Trophoblast cell (in vitro differentiated cells and primary cell): ENCODE data around the gene TMED3.
"Not testable (repeated sequence)": the region's sequence is repeated elsewhere in the genome, so short reads cannot be mapped to it uniquely, and the experiment has no call there.

Experiments used
- DNase-seq, 2 donors: peaks; one replicate each; pipeline ENCODE4 v3.0.0-alpha.2; 2016
- H2AFZ ChIP-seq: 2 replicates; pipeline ENCODE4 v1.6.1; 2013; ENCODE audit warnings: low read length, moderate library complexity, mild to moderate bottlenecking; ENCODE audit not compliant: insufficient read depth, poor library complexity
- H2AK5ac ChIP-seq: 2 replicates; pipeline ENCODE4 v1.6.1; 2013; ENCODE audit warnings: mild to moderate bottlenecking, low read length
- H2BK120ac ChIP-seq: 2 replicates; pipeline ENCODE4 v1.6.1; 2013; ENCODE audit warnings: low read length, mild to moderate bottlenecking, moderate library complexity; ENCODE audit not compliant: insufficient read depth, poor library complexity
- H2BK12ac ChIP-seq: 2 replicates; pipeline ENCODE4 v1.6.1; 2013; ENCODE audit warnings: mild to moderate bottlenecking, low read length, moderate library complexity
- H2BK5ac ChIP-seq: 2 replicates; pipeline ENCODE4 v1.6.1; 2013; ENCODE audit warnings: low read length, low read depth, moderate library complexity, mild to moderate bottlenecking; ENCODE audit not compliant: poor library complexity
- H3K14ac ChIP-seq: 2 replicates; pipeline ENCODE4 v1.6.1; 2013; ENCODE audit warnings: mild to moderate bottlenecking, low read length
- H3K18ac ChIP-seq: 2 replicates; pipeline ENCODE4 v1.6.1; 2013; ENCODE audit warnings: mild to moderate bottlenecking, low read length
- H3K23ac ChIP-seq: 2 replicates; pipeline ENCODE4 v1.6.1; 2013; ENCODE audit warnings: low read length
- H3K27ac ChIP-seq: 2 replicates; pipeline ENCODE4 v1.5.1; 2013; ENCODE audit warnings: low read depth, mild to moderate bottlenecking, inconsistent platforms, low read length, moderate library complexity
- H3K27me3 ChIP-seq: 2 replicates; pipeline ENCODE4 v1.6.1; 2013; ENCODE audit warnings: inconsistent platforms, mild to moderate bottlenecking, low read length, moderate library complexity; ENCODE audit not compliant: insufficient read depth
- H3K36me3 ChIP-seq, 2 experiments: 1 replicate in 1 of 2; 2 replicates in 1 of 2; pipeline ENCODE4 v1.6.1; 2013; ENCODE audit warnings: low read length in 2 of 2, mild to moderate bottlenecking in 2 of 2, moderate library complexity in 1 of 2; ENCODE audit not compliant: insufficient read depth in 2 of 2, control insufficient read depth in 1 of 2
- H3K4ac ChIP-seq: 2 replicates; pipeline ENCODE4 v1.6.1; 2013; ENCODE audit warnings: low read depth, mild to moderate bottlenecking, low read length, moderate library complexity
- H3K4me1 ChIP-seq, 2 experiments: 1 replicate in 1 of 2; 2 replicates in 1 of 2; pipeline ENCODE4 v1.6.1; 2013; ENCODE audit warnings: low read length in 2 of 2, mild to moderate bottlenecking in 2 of 2, moderate library complexity in 1 of 2; ENCODE audit not compliant: insufficient read depth in 2 of 2, control insufficient read depth in 1 of 2
- H3K4me2 ChIP-seq: 2 replicates; pipeline ENCODE4 v1.6.1; 2013; ENCODE audit warnings: inconsistent platforms, mild to moderate bottlenecking, low read length, moderate library complexity
- H3K4me3 ChIP-seq: 2 replicates; pipeline ENCODE4 v1.5.1; 2013; ENCODE audit warnings: mild to moderate bottlenecking, low read depth, low read length, inconsistent platforms
- H3K79me1 ChIP-seq: one replicate; pipeline ENCODE4 v1.6.1; 2013; ENCODE audit warnings: low read length
- H3K79me2 ChIP-seq: 2 replicates; pipeline ENCODE4 v1.6.1; 2013; ENCODE audit warnings: low read length, mild to moderate bottlenecking; ENCODE audit not compliant: control insufficient read depth, insufficient read depth, poor library complexity
- H3K9ac ChIP-seq: 2 replicates; pipeline ENCODE4 v1.6.1; 2013; ENCODE audit warnings: mild to moderate bottlenecking, low read length
- H3K9me3 ChIP-seq: 2 replicates; pipeline ENCODE4 v1.6.1; 2013; ENCODE audit warnings: low read depth, mild to moderate bottlenecking, control low read depth, inconsistent platforms, low read length; ENCODE audit not compliant: insufficient read depth
- H4K12ac ChIP-seq: 2 replicates; pipeline ENCODE4 v1.6.1; 2013; ENCODE audit warnings: low read depth, mild to moderate bottlenecking, low read length, moderate library complexity
- H4K8ac ChIP-seq: 2 replicates; pipeline ENCODE4 v1.6.1; 2013; ENCODE audit warnings: low read depth, mild to moderate bottlenecking, low read length, moderate library complexity
- H4K91ac ChIP-seq: one replicate; pipeline ENCODE4 v1.6.1; 2013; ENCODE audit warnings: low read depth, mild to moderate bottlenecking, low read length, moderate library complexity
- WGBS: extraction: QIAGEN DNeasy Blood & Tissue Kit; methylation state at CpG from one replicate; pipeline ENCODE4 v1.1.7; 2013; ENCODE audit warnings: missing lambda C conversion rate; ENCODE audit not compliant: insufficient read length, insufficient coverage; ENCODE audit errors: extremely low coverage; 5-methylcytosine and 5-hydroxymethylcytosine counted together

TMED3 gene

DNA sequence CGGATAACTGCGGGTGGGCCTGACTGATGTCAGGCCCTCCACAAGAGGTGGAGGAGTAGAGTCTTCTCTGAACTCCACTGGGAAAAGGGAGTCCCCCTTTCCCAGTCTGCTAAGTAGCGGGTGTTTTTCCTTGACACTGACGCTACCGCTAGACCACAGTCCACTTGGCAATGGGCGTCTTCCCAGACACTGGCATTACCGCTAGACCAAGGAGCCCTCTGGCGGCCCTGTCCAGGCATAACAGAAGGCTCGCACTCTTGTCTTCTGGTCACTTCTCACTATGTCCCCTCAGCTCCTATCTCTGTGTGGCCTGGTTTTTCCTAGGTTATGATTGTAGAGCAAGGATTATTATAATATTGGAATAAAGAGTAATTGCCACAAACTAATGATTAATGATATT lies 9.1 kb downstream of the TMED3 start:
- H3K27me3 ChIP-seq, H4K12ac ChIP-seq, H2BK120ac ChIP-seq, H2BK5ac ChIP-seq, H3K18ac ChIP-seq, H2AK5ac ChIP-seq, H2BK12ac ChIP-seq, H3K4me2 ChIP-seq, DNase-seq, H4K8ac ChIP-seq, H3K4me3 ChIP-seq, H3K9ac ChIP-seq, H3K4ac ChIP-seq, H3K14ac ChIP-seq, H2AFZ ChIP-seq, H3K79me1 ChIP-seq, H3K79me2 ChIP-seq, H3K9me3 ChIP-seq, H3K27ac ChIP-seq, H4K91ac ChIP-seq, H3K23ac ChIP-seq: not testable (repeated sequence)
- no CpG with 5 or more reads among the region's 9 CpGs for WGBS
- Histone ChIP-seq H3K4me1 (peaks cover 8 to 14% of the 10 kb centered on the region in 2 experiments), H3K36me3 (peaks cover 44 to 63% of the 10 kb centered on the region in 2 experiments)

DNA sequence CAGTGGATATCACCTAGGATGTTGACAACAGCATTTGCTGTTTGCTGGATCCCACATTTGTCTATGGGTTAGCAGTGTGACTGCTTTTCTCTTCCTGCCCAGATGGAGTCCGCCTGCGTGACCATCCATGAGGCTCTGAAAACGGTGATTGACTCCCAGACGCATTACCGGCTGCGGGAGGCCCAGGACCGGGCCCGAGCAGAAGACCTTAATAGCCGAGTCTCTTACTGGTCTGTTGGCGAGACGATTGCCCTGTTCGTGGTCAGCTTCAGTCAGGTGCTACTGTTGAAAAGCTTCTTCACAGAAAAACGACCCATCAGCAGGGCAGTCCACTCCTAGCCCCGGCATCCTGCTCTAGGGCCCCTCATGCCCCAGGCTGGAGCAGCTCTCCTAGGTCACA lies 11.0 kb downstream of the TMED3 start:
- H3K27ac ChIP-seq: no peak overlapping the region
- H3K9ac ChIP-seq: no peak overlapping the region
- no CpG with 5 or more reads among the region's 14 CpGs for WGBS
- H3K14ac ChIP-seq: no peak overlapping the region
- no peaks in the 10 kb centered on the region for H3K79me1 ChIP-seq
- H2BK5ac ChIP-seq: no peak overlapping the region
- H3K4me3 ChIP-seq: no peak overlapping the region
- no peak overlapping the region for H4K91ac ChIP-seq
- no peak overlapping the region for H2BK120ac ChIP-seq
- peaks cover 6% of the 10 kb centered on the region for H3K9me3 ChIP-seq
- no peaks in the 10 kb centered on the region for H3K27me3 ChIP-seq
- no peak overlapping the region for H3K4ac ChIP-seq
- no peak overlapping the region for H3K18ac ChIP-seq
- no peak overlapping the region for H2AK5ac ChIP-seq
- peaks cover 0 to 2% of the 10 kb centered on the region in 2 experiments for H3K4me1 ChIP-seq
- H4K8ac ChIP-seq: no peak overlapping the region
- no peak overlapping the region for H2AFZ ChIP-seq
- no peak overlapping the region for H2BK12ac ChIP-seq
- DNase-seq: no peak
- H4K12ac ChIP-seq: no peak overlapping the region
- H3K79me2 ChIP-seq: no peaks in the 10 kb centered on the region
- no peak overlapping the region for H3K23ac ChIP-seq
- H3K4me2 ChIP-seq: no peak overlapping the region
- peaks cover 38 to 56% of the 10 kb centered on the region in 2 experiments for H3K36me3 ChIP-seq

DNA sequence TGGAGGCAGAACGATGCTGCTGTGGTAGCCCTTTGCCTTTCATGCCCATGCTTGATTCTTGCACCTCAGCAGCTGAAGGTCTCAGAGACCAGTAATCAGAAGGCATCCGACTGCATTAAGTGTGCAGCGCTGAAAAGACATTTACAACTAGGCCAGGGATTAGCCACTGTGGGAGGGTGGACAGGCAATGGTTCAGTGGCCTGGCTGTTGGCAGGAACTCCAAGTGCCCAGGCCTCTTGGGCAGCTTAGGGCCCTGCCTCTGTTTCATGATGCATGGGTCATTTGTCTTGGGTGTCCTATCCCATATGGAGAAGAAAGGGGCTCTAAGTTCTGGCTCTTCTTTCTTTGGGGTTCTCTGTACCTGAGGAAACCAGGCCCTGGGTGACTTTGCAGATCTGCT lies 11.4 kb downstream of the TMED3 start:
- Histone ChIP-seq H2BK120ac (no peak overlapping the region), H3K27me3 (no peaks in the 10 kb centered on the region), H3K79me2 (no peaks in the 10 kb centered on the region), H3K4me3 (no peak overlapping the region), H4K91ac (no peak overlapping the region), H3K4me2 (no peak overlapping the region), H3K9me3 (peaks cover 6% of the 10 kb centered on the region), H3K18ac (no peak overlapping the region), H2BK12ac (no peak overlapping the region), H2AK5ac (no peak overlapping the region), H3K9ac (no peak overlapping the region), H3K4ac (no peak overlapping the region), H3K79me1 (no peaks in the 10 kb centered on the region), H3K23ac (no peak overlapping the region), H3K4me1 (peaks cover 0 to 1% of the 10 kb centered on the region in 2 experiments), H2AFZ (no peak overlapping the region), H3K36me3 (peaks cover 34 to 53% of the 10 kb centered on the region in 2 experiments), H3K27ac (no peak overlapping the region), H2BK5ac (no peak overlapping the region), H4K12ac (no peak overlapping the region), H3K14ac (no peak overlapping the region), H4K8ac (no peak overlapping the region)
- no peak for DNase-seq
- WGBS: no CpG with 5 or more reads among the region's 3 CpGs

DNA sequence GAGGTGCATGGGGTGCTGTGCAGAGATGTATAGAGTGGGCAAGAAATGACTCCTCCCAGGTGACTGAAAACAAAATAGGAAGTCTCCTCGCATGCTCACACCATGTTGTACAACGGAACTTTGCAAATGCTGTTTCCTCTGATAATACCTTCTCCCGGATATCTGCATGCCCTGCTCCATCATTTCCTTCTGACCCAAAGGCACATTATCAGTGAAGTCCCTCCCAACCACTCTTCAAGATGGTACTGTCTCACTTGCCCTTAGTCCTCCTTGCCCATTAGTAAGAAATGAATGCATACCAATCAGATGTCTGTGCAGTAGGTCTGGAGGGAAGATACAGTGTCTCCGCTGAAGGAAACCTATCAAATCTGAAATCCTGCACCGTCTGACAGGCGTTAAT lies 12.0 kb downstream of the TMED3 start:
- H3K4me1 ChIP-seq: peaks cover 0 to 1% of the 10 kb centered on the region in 2 experiments
- DNase-seq: no peak
- H3K23ac ChIP-seq: no peak overlapping the region
- no peak overlapping the region for H2BK12ac ChIP-seq
- H3K27me3 ChIP-seq: no peaks in the 10 kb centered on the region
- no peak overlapping the region for H3K4ac ChIP-seq
- H3K79me2 ChIP-seq: no peaks in the 10 kb centered on the region
- no peak overlapping the region for H2BK120ac ChIP-seq
- no peak overlapping the region for H4K12ac ChIP-seq
- no peak overlapping the region for H3K18ac ChIP-seq
- H3K9ac ChIP-seq: no peak overlapping the region
- H3K9me3 ChIP-seq: peaks cover 6% of the 10 kb centered on the region
- H4K8ac ChIP-seq: no peak overlapping the region
- H2AFZ ChIP-seq: no peak overlapping the region
- no peak overlapping the region for H3K4me3 ChIP-seq
- H3K4me2 ChIP-seq: no peak overlapping the region
- H2AK5ac ChIP-seq: no peak overlapping the region
- peaks cover 31 to 48% of the 10 kb centered on the region in 2 experiments for H3K36me3 ChIP-seq
- H3K27ac ChIP-seq: no peak overlapping the region
- H3K79me1 ChIP-seq: no peaks in the 10 kb centered on the region
- H3K14ac ChIP-seq: no peak overlapping the region
- H4K91ac ChIP-seq: no peak overlapping the region
- no peak overlapping the region for H2BK5ac ChIP-seq
- WGBS: no CpG with 5 or more reads among the region's 6 CpGs
